GM23248 (cell line): ENCODE measurements around the gene MINDY1. TPM values are rescaled to one million over a fixed set of nuclear protein-coding genes. Genes with fewer than 3 reads are reported as not detected.

Experiments used
- DNase-seq: peaks from one replicate; pipeline ENCODE4 v3.0.0-alpha.2; 2015
- H2AFZ ChIP-seq: fragments of 200-600 bp; sonication (generic); 2 replicates; pipeline ENCODE4 v1.6.1; 2016; ENCODE audit warnings: antibody characterized with exemption
- H3F3A ChIP-seq: fragments of 200-600 bp; sonication (generic); 2 replicates; pipeline ENCODE4 v1.6.1; 2016; ENCODE audit warnings: mild to moderate bottlenecking, antibody characterized with exemption, mixed run types; ENCODE audit not compliant: insufficient read depth
- H3K27ac ChIP-seq: fragments of 200-600 bp; sonication (generic); 2 replicates; pipeline ENCODE4 v1.5.1; 2016; ENCODE audit warnings: mild to moderate bottlenecking
- H3K27me3 ChIP-seq: fragments of 200-600 bp; sonication (generic); replicated peaks from 2 replicates; pipeline ENCODE4 v1.6.1; 2016; ENCODE audit warnings: mild to moderate bottlenecking; ENCODE audit not compliant: insufficient read depth
- H3K36me3 ChIP-seq: fragments of 200-600 bp; sonication (generic); 2 replicates; pipeline ENCODE4 v1.6.1; 2016; ENCODE audit warnings: low read depth, mild to moderate bottlenecking
- H3K4me1 ChIP-seq: fragments of 200-600 bp; sonication (generic); 2 replicates; pipeline ENCODE4 v1.6.1; 2016; ENCODE audit warnings: mild to moderate bottlenecking; ENCODE audit not compliant: insufficient read depth
- H3K4me2 ChIP-seq: fragments of 200-600 bp; sonication (generic); one replicate; pipeline ENCODE4 v1.6.1; 2016; ENCODE audit warnings: mild to moderate bottlenecking; ENCODE audit not compliant: unreplicated experiment
- H3K4me3 ChIP-seq: fragments of 200-600 bp; sonication (generic); 2 replicates; pipeline ENCODE4 v1.5.1; 2016; ENCODE audit warnings: mild to moderate bottlenecking
- H3K79me2 ChIP-seq: fragments of 200-600 bp; sonication (generic); 2 replicates; pipeline ENCODE4 v1.6.1; 2016; ENCODE audit warnings: mild to moderate bottlenecking; ENCODE audit not compliant: insufficient read depth
- H3K9ac ChIP-seq: fragments of 200-600 bp; sonication (generic); 2 replicates; pipeline ENCODE4 v1.6.1; 2016; ENCODE audit warnings: mild to moderate bottlenecking
- H3K9me2 ChIP-seq: fragments of 200-600 bp; sonication (generic); 2 replicates; pipeline ENCODE4 v1.6.1; 2016; ENCODE audit warnings: mixed run types, mild to moderate bottlenecking, moderate library complexity; ENCODE audit not compliant: insufficient read depth
- H3K9me3 ChIP-seq: fragments of 200-600 bp; sonication (generic); one replicate; pipeline ENCODE4 v1.6.1; 2017; ENCODE audit warnings: low read depth
- H4K20me1 ChIP-seq: fragments of 200-600 bp; sonication (generic); 2 replicates; pipeline ENCODE4 v1.6.0; 2016; ENCODE audit not compliant: insufficient read depth
- EZH2 ChIP-seq: fragments of 200-600 bp; sonication (generic); IDR thresholded peaks from 2 replicates; pipeline ENCODE4 v1.6.1; 2018; ENCODE audit warnings: antibody characterized with exemption, mild to moderate bottlenecking; ENCODE audit not compliant: insufficient read depth, poor library complexity, severe bottlenecking
- EZH2phosphoT487 ChIP-seq: fragments of 200-600 bp; sonication (generic); IDR thresholded peaks from 2 replicates; pipeline ENCODE4 v1.6.1; 2018; ENCODE audit warnings: antibody characterized with exemption, moderate library complexity, mild to moderate bottlenecking, low read depth; ENCODE audit not compliant: insufficient read depth
- WGBS, 2 experiments: methylation state at CpG; one replicate each; pipeline ENCODE4 v1.1.6; 2015 to 2017; ENCODE audit warnings: low lambda C conversion rate in 2 of 2, low coverage in 1 of 2; ENCODE audit errors: missing lambda C conversion rate in 2 of 2; 5-methylcytosine and 5-hydroxymethylcytosine counted together
- in situ Hi-C: fragments of 300-500 bp; cut with MboI; formaldehyde crosslinking; loops from 2 replicates; pipeline ENCODE4 v1.15.0; 2020
- polyA plus RNA-seq: library from polyadenylated mRNA; unstranded; fragments of >200 nt; fragmentation: Nextera tagmentation; extraction: Ambion mirVana; gene quantifications from 2 replicates; pipeline ENCODE4 v1.2.1, GENCODE V29; 2016
- total RNA-seq: library from RNA; depleted of rRNA; stranded (reverse); fragments of >200 nt; shearing (Covaris generic); gene quantifications from 2 replicates; pipeline ENCODE4 v1.2.3, GENCODE V29; 2014

Gene MINDY1
- total and polyA plus RNA-seq, 2 experiments from 2014 or later = 4.6 to 9.1 TPM

DNA sequence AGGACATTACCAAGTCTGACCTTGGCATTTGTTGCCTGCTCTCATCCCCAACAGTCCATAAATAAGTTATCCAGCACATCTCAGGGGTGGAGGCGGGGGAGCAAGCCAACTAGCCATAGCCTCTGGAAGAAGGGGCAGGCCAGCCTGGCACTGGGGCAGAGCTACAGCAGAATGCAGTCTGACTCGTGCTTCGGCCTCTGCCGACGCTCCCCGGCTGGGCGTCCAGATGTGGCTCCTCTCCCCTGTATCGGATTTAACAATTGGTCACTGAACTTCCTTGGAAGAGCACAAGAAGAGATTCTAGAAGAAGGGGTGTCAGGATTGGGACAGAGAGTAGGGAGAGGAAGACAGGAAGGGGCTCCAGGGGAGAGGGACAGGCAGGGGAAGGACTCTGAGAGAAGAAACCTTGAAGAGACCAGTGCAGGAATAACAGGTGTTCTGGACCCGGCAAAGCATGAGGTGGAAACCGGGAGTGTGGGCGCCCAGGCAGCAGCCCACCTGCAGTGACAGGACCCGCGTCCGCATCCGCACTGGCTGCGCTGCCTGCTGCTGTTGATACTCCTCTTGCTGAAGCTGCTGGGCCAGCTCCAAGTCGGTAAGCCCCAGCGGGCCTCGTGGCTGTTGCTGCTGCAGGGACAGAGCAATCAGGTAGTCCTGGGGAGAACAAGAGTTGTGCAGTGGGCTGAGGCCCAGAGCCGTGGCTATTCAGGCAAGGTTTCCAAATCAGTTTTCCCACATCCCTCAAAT lies 9.4 kb downstream of the MINDY1 start:
- no peak overlapping the region for H3K4me3 ChIP-seq
- H3K36me3 ChIP-seq = no peaks in the 10 kb centered on the region
- TF ChIP-seq EZH2 (no peak), EZH2phosphoT487 (no peak)
- H3K79me2 ChIP-seq = no peaks in the 10 kb centered on the region
- no peak overlapping the region for H2AFZ ChIP-seq
- no peaks in the 10 kb centered on the region for H4K20me1 ChIP-seq
- no peaks in the 10 kb centered on the region for H3F3A ChIP-seq
- no peak overlapping the region for H3K9ac ChIP-seq
- 82 to 83% methylated on average over 20 of the region's 20 CpGs for WGBS, 2 experiments
- no peak overlapping the region for H3K27ac ChIP-seq
- H3K9me2 ChIP-seq = no peaks in the 10 kb centered on the region
- H3K9me3 ChIP-seq = no peaks in the 10 kb centered on the region
- peaks cover 14% of the 10 kb centered on the region for H3K4me1 ChIP-seq
- in situ Hi-C loops = no loop called here
- no peak for DNase-seq
- H3K27me3 ChIP-seq = no peaks in the 10 kb centered on the region
- no peak overlapping the region for H3K4me2 ChIP-seq

DNA sequence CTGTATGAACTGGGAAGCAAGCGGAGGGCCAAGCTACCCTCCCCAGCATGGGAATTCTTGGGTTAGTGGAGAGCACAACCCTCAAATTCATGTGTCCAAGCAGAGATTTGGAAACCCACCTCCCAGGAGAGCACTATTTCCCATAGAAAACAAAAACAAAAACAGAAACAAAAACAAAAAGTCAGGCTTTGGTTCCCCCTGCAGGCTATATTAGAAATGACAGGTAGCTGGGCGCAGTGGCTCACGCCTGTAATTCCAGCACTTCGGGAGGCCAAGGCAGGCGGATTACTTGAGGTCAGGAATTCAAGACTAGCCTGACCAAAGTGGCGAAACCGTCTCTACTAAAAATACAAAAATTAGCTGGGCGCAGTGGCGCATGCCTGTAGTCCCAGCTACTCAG lies 10.8 kb downstream of the MINDY1 start:
- Histone ChIP-seq H2AFZ (peak overlapping the region; percentile 77), H3F3A (no peaks in the 10 kb centered on the region), H4K20me1 (no peaks in the 10 kb centered on the region), H3K36me3 (no peaks in the 10 kb centered on the region), H3K9me2 (no peaks in the 10 kb centered on the region), H3K4me3 (peak overlapping the region; percentile 45), H3K4me2 (peak overlapping the region; percentile 60), H3K27me3 (no peaks in the 10 kb centered on the region), H3K79me2 (no peaks in the 10 kb centered on the region), H3K27ac (no peak overlapping the region), H3K4me1 (peaks cover 14% of the 10 kb centered on the region), H3K9me3 (no peaks in the 10 kb centered on the region), H3K9ac (peak overlapping the region; percentile 41; the same call in 1 of the 2 replicates)
- WGBS, 2 experiments = 10 to 11% methylated on average over 9 of the region's 9 CpGs
- peak; percentile 61 for DNase-seq
- TF ChIP-seq EZH2 (no peak), EZH2phosphoT487 (no peak)
- in situ Hi-C loops = no loop called here

DNA sequence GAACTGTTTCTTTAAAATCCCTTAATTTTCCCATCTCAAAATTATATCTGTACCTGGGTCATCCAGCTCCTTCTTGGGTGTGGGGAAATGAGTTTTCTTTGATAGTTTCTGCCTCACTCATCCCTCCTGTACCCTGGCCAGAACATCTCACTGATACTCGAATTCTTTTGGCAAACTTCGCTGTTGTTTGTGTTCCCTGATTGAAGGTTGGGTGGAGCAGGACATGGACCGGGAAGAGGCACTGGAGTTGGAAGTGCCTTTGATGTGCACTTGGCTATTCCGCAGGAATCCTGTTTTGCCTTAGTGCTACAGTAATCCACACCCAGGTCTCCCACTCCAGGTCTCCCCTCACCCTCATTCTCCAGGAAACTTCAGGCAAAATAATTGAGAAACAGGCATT lies 11.2 kb downstream of the MINDY1 start:
- Histone ChIP-seq H3K9me2 (no peaks in the 10 kb centered on the region), H3K27me3 (no peaks in the 10 kb centered on the region), H3K79me2 (no peaks in the 10 kb centered on the region), H3K36me3 (no peaks in the 10 kb centered on the region), H3K4me2 (peak overlapping the region; percentile 60), H4K20me1 (no peaks in the 10 kb centered on the region), H3K27ac (no peak overlapping the region), H3F3A (no peaks in the 10 kb centered on the region), H3K4me1 (peaks cover 14% of the 10 kb centered on the region), H2AFZ (peak overlapping the region; percentile 77), H3K9me3 (no peaks in the 10 kb centered on the region), H3K9ac (peak overlapping the region; percentile 41; the same call in 1 of the 2 replicates), H3K4me3 (peak overlapping the region; percentile 45)
- TF ChIP-seq EZH2 (no peak), EZH2phosphoT487 (no peak)
- in situ Hi-C loops = no loop called here
- DNase-seq = no peak
- WGBS, 2 experiments = 7% methylated on average over 4 of the region's 4 CpGs

DNA sequence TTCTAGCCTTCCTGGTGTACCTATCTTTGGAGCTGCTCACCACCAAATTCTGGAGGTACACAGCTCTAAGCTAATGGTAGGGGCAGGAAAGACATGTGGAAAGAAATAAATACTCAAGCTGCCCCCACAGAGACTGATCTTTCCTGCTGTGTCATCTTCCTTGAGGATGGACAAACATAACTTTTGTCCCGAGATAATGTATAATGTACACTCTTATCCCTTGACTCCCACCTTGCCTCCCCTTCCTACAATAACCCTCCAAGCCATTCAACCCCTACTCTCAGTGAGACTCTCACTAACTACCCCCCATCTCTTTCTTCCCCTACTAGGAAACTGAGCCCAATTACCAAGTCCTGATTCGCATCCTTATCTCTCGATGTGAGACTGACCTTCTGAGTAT lies 12.5 kb downstream of the MINDY1 start:
- no peaks in the 10 kb centered on the region for H4K20me1 ChIP-seq
- no peaks in the 10 kb centered on the region for H3K27me3 ChIP-seq
- TF ChIP-seq EZH2phosphoT487 (no peak), EZH2 (no peak)
- no peaks in the 10 kb centered on the region for H3K9me3 ChIP-seq
- WGBS, 2 experiments = 79 to 81% methylated on average over 3 of the region's 3 CpGs
- H3K4me1 ChIP-seq = peaks cover 9% of the 10 kb centered on the region
- no peak overlapping the region for H3K9ac ChIP-seq
- no peak for DNase-seq
- in situ Hi-C loops = no loop called here
- no peaks in the 10 kb centered on the region for H3K9me2 ChIP-seq
- H3K36me3 ChIP-seq = no peaks in the 10 kb centered on the region
- no peak overlapping the region for H2AFZ ChIP-seq
- H3K27ac ChIP-seq = no peak overlapping the region
- H3F3A ChIP-seq = no peaks in the 10 kb centered on the region
- no peaks in the 10 kb centered on the region for H3K79me2 ChIP-seq
- no peak overlapping the region for H3K4me2 ChIP-seq
- no peak overlapping the region for H3K4me3 ChIP-seq
